Endothelial cell of umbilical vein (primary cell): Measurements from ENCODE around the gene NCOA3.

Experiments
- CTCF ChIP-seq, 2 donors: IDR thresholded peaks; 1 replicate in 1 of 2; 2 replicates in 1 of 2; pipeline ENCODE4 v1.5.1; 2011; ENCODE audit warnings: low read length in 2 of 2, mild to moderate bottlenecking in 2 of 2, moderate library complexity in 2 of 2, control low read depth in 1 of 2, inconsistent platforms in 1 of 2, low read depth in 1 of 2; ENCODE audit not compliant: insufficient read depth in 1 of 2; ENCODE audit errors: extremely low read depth in 1 of 2
- EZH2 ChIP-seq: IDR thresholded peaks from 2 replicates; pipeline ENCODE4 v1.6.1; 2012; ENCODE audit warnings: borderline replicate concordance, low read depth, mild to moderate bottlenecking, moderate library complexity, low read length, inconsistent platforms; ENCODE audit not compliant: severe bottlenecking
- FOS ChIP-seq: IDR thresholded peaks from 2 replicates; pipeline ENCODE4 v1.6.1; 2011; ENCODE audit warnings: mild to moderate bottlenecking, low read length, moderate library complexity, borderline replicate concordance; ENCODE audit not compliant: insufficient read depth
- MYC ChIP-seq: IDR thresholded peaks from one replicate; pipeline ENCODE4 v1.6.1; 2011; ENCODE audit warnings: mild to moderate bottlenecking, low read depth, low read length
- POLR2AphosphoS5 ChIP-seq: IDR thresholded peaks from 2 replicates; pipeline ENCODE4 v1.6.1; 2012; ENCODE audit warnings: low read depth, mild to moderate bottlenecking, control low read depth, low read length, moderate library complexity; ENCODE audit not compliant: insufficient read depth

DNA sequence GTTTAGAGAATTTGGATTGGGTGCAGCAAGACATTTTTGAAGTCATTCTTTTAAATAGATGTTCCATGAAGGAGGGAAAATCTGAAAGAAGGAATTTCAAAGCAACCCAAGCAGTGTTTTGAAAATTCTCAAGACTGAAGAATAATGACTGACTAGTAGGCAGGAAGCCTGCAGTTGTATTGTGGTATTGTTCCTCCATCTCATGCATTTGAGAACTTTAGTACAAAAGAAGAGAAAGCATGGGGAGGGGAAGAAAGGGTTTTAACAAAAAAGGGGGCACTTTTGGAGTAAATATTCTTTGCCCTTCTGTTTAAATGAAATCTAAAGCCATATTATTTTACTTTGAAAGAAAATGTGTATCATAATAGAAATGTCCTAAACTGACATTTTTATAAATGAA is 6.6 kb downstream of the NCOA3 start:
- TF ChIP-seq FOS (no peak), CTCF (IDR thresholded peaks at IDR 0.05; ENCODE audit: extremely low read depth in 1 of 2, insufficient read depth in 1 of 2, low read depth in 1 of 2, low read length in 2 of 2) (no peak), MYC (no peak), EZH2 (no peak), POLR2AphosphoS5 (no peak)
